ENCODE measurements around the gene PAAF1.
"Not testable (repeated sequence)": the region's sequence is repeated elsewhere in the genome, so short reads cannot be mapped to it uniquely, and the experiment has no call there.

The PAAF1 gene

GRCh38 chr11:73876424-73877310 lies at the start of gene PAAF1, which contains the start of gene COA4:
Gene PAAF1, plus strand, starts transcription at chr11:73876999. Its CDS starts 23 bp downstream, at chr11:73877022.
Gene COA4, minus strand, starts transcription at chr11:73876846. Its CDS starts 3,468 bp downstream, at chr11:73873378.
- DNase-seq: peak; percentile 98

GRCh38 chr11:73830261-73830660 lies 46.5 kb upstream of the PAAF1 start:
- DNase-seq: no peak

- no peak for DNase-seq
Observed at GRCh38 chr11:73833067-73833466, 43.7 kb upstream of the PAAF1 start.

- DNase-seq: no peak
Observed at GRCh38 chr11:73838443-73839122, 38.2 kb upstream of the PAAF1 start.

GRCh38 chr11:73839123-73839457 lies 37.7 kb upstream of the PAAF1 start:
- no peak for DNase-seq

- no peak for DNase-seq
Observed at GRCh38 chr11:73851046-73851764, 25.6 kb upstream of the PAAF1 start.

- no peak for DNase-seq
Observed at GRCh38 chr11:73852049-73852448, 24.8 kb upstream of the PAAF1 start.

- no peak for DNase-seq
Observed at GRCh38 chr11:73854680-73855079, 22.1 kb upstream of the PAAF1 start.

GRCh38 chr11:73856031-73856567 lies 20.7 kb upstream of the PAAF1 start:
- DNase-seq: no peak

- no peak for DNase-seq
Observed at GRCh38 chr11:73859671-73860070, 17.1 kb upstream of the PAAF1 start.

GRCh38 chr11:73860202-73860601 lies 16.6 kb upstream of the PAAF1 start:
- no peak for DNase-seq

GRCh38 chr11:73862986-73863385 lies 13.8 kb upstream of the PAAF1 start:
- DNase-seq: no peak

- DNase-seq: no peak
Observed at GRCh38 chr11:73866095-73866579, 10.7 kb upstream of the PAAF1 start.

- peak; percentile 5 for DNase-seq
Observed at GRCh38 chr11:73866586-73866996, 10.2 kb upstream of the PAAF1 start.

GRCh38 chr11:73869332-73869949 lies 7.4 kb upstream of the PAAF1 start:
- no peak for DNase-seq

GRCh38 chr11:73870261-73870660 lies 6.5 kb upstream of the PAAF1 start:
- DNase-seq: no peak

GRCh38 chr11:73872749-73873357 lies 3.9 kb upstream of the PAAF1 start:
- DNase-seq: no peak

- DNase-seq: no peak
Observed at GRCh38 chr11:73875380-73875779, 1.4 kb upstream of the PAAF1 start.

- no peak for DNase-seq
Observed at GRCh38 chr11:73875840-73876239, 959 bp upstream of the PAAF1 start.

- no peak for DNase-seq
Observed at GRCh38 chr11:73878771-73879170, 2.0 kb downstream of the PAAF1 start.

- DNase-seq: not testable (repeated sequence)
Observed at GRCh38 chr11:73880449-73880848, 3.6 kb downstream of the PAAF1 start.

GRCh38 chr11:73883856-73884255 lies 7.1 kb downstream of the PAAF1 start:
- DNase-seq: no peak

All from suppressor macrophage treated with lipopolysaccharide for 4 hours (primary cell).